Panc1 (cell line): Measurements from ENCODE around the gene RIBC1. TPM values are rescaled to one million over a fixed set of nuclear protein-coding genes. Genes with fewer than 3 reads are reported as not detected.

ENCODE experiments used
- ATAC-seq: fragments of 200-7000 bp; cut with Tn5 transposase; 2 replicates; pipeline ENCODE4 v1.9.1; 2020; ENCODE audit warnings: mild to moderate bottlenecking, moderate library complexity
- BruUV-seq: library from RNA; stranded (reverse); fragments of 400-500 nt; replicated peaks from 2 replicates; lab custom pipeline; 2021; lab: Mats Ljungman, UMichigan
- CTCF ChIA-PET: fragments of 300-600 bp; sonication (Branson Sonifier 250); formaldehyde crosslinking; loops from one replicate; lab custom pipeline; 2022; ENCODE audit warnings: antibody characterized with exemption; lab: Charles Lee
- POLR2A ChIA-PET: fragments of 300-600 bp; sonication (Branson Sonifier 250); formaldehyde crosslinking; loops from one replicate; lab custom pipeline; 2022; ENCODE audit warnings: antibody characterized with exemption; lab: Charles Lee
- DNase-seq: peaks from one replicate; pipeline ENCODE4 v3.0.0-alpha.2; 2010; ENCODE audit warnings: low read depth, low spot score
- H3K27ac ChIP-seq: 2 replicates; pipeline ENCODE4 v1.5.1; 2011; ENCODE audit warnings: mild to moderate bottlenecking, low read length, inconsistent platforms
- H3K27me3 ChIP-seq: fragments of 200-500 bp; sonication (Bioruptor generic); 2 replicates; pipeline ENCODE4 v1.6.0; 2014; ENCODE audit warnings: low read length, inconsistent platforms; ENCODE audit not compliant: control insufficient read depth, insufficient read depth
- H3K36me3 ChIP-seq: fragments of 200-500 bp; sonication (Bioruptor generic); 2 replicates; pipeline ENCODE4 v1.5.1; 2014; ENCODE audit warnings: inconsistent platforms, mild to moderate bottlenecking, low read length, moderate library complexity; ENCODE audit not compliant: control insufficient read depth, insufficient read depth
- H3K4me1 ChIP-seq: 2 replicates; pipeline ENCODE4 v1.5.1; 2011; ENCODE audit warnings: inconsistent platforms, mild to moderate bottlenecking, low read length, moderate library complexity; ENCODE audit not compliant: control insufficient read depth, insufficient read depth
- H3K4me3 ChIP-seq, 2 experiments: 2 replicates each; pipeline ENCODE4 v1.5.1; 2011 to 2012; ENCODE audit warnings: low read depth in 2 of 2, low read length in 2 of 2, mild to moderate bottlenecking in 2 of 2, inconsistent platforms in 1 of 2, moderate library complexity in 1 of 2
- H3K9me3 ChIP-seq: fragments of 200-500 bp; sonication (Bioruptor generic); 2 replicates; pipeline ENCODE4 v1.5.1; 2014; ENCODE audit warnings: low read depth, mild to moderate bottlenecking, inconsistent platforms, low read length, moderate library complexity; ENCODE audit not compliant: control insufficient read depth, insufficient read depth
- POLR2AphosphoS5 ChIP-seq: IDR thresholded peaks from 2 replicates; pipeline ENCODE4 v1.6.1; 2012; ENCODE audit warnings: mild to moderate bottlenecking, low read depth, low read length, moderate library complexity
- SIN3A ChIP-seq: IDR thresholded peaks from 2 replicates; pipeline ENCODE4 v1.6.1; 2012; ENCODE audit warnings: low read depth, mild to moderate bottlenecking, low read length, moderate library complexity, borderline replicate concordance; ENCODE audit not compliant: insufficient read depth
- TCF7L2 ChIP-seq: IDR thresholded peaks from 2 replicates; pipeline ENCODE4 v1.6.1; 2011; ENCODE audit warnings: mild to moderate bottlenecking, low read depth, low read length, inconsistent platforms
- in situ Hi-C: cut with HindIII; loops from 2 replicates; pipeline ENCODE4 v1.10.0; 2016; ENCODE audit warnings: low sequenced_read_pairs, low pct_unique_long_range_greater_than_20kb
- intact Hi-C: fragments of 100-400 bp; cut with micrococcal nuclease; formaldehyde crosslinking; loops from one replicate; pipeline ENCODE4 v1.10.0; 2022; ENCODE audit not compliant: unreplicated experiment
- total RNA-seq: library from RNA; stranded (reverse); gene quantifications from one replicate; pipeline ENCODE4 v1.2.1, GENCODE V29; 2021; ENCODE audit not compliant: unreplicated experiment
- TF ChIP-seq, protein P1 (sequence below): fragments of 450-650 bp; IDR thresholded peaks from 2 replicates; pipeline ENCODE4 v1.5.1; 2017; ENCODE audit warnings: mild to moderate bottlenecking
- TF ChIP-seq, protein P2 (sequence below), 2 experiments: IDR thresholded peaks; 2 replicates each; pipeline ENCODE4 v1.6.1; 2011 to 2012; ENCODE audit warnings: low read depth in 2 of 2, control low read depth in 1 of 2, low read length in 1 of 2, mild to moderate bottlenecking in 1 of 2, moderate library complexity in 1 of 2; ENCODE audit not compliant: insufficient read depth in 1 of 2

RIBC1 gene
- total RNA-seq, 1 experiment from 2014 or later = 1.1 TPM

- TF ChIP-seq, protein P1, sequence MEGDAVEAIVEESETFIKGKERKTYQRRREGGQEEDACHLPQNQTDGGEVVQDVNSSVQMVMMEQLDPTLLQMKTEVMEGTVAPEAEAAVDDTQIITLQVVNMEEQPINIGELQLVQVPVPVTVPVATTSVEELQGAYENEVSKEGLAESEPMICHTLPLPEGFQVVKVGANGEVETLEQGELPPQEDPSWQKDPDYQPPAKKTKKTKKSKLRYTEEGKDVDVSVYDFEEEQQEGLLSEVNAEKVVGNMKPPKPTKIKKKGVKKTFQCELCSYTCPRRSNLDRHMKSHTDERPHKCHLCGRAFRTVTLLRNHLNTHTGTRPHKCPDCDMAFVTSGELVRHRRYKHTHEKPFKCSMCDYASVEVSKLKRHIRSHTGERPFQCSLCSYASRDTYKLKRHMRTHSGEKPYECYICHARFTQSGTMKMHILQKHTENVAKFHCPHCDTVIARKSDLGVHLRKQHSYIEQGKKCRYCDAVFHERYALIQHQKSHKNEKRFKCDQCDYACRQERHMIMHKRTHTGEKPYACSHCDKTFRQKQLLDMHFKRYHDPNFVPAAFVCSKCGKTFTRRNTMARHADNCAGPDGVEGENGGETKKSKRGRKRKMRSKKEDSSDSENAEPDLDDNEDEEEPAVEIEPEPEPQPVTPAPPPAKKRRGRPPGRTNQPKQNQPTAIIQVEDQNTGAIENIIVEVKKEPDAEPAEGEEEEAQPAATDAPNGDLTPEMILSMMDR = no peak
- TF ChIP-seq POLR2AphosphoS5 (no peak), TCF7L2 (no peak), SIN3A (no peak)
- TF ChIP-seq, protein P2, sequence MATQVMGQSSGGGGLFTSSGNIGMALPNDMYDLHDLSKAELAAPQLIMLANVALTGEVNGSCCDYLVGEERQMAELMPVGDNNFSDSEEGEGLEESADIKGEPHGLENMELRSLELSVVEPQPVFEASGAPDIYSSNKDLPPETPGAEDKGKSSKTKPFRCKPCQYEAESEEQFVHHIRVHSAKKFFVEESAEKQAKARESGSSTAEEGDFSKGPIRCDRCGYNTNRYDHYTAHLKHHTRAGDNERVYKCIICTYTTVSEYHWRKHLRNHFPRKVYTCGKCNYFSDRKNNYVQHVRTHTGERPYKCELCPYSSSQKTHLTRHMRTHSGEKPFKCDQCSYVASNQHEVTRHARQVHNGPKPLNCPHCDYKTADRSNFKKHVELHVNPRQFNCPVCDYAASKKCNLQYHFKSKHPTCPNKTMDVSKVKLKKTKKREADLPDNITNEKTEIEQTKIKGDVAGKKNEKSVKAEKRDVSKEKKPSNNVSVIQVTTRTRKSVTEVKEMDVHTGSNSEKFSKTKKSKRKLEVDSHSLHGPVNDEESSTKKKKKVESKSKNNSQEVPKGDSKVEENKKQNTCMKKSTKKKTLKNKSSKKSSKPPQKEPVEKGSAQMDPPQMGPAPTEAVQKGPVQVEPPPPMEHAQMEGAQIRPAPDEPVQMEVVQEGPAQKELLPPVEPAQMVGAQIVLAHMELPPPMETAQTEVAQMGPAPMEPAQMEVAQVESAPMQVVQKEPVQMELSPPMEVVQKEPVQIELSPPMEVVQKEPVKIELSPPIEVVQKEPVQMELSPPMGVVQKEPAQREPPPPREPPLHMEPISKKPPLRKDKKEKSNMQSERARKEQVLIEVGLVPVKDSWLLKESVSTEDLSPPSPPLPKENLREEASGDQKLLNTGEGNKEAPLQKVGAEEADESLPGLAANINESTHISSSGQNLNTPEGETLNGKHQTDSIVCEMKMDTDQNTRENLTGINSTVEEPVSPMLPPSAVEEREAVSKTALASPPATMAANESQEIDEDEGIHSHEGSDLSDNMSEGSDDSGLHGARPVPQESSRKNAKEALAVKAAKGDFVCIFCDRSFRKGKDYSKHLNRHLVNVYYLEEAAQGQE (IDR thresholded peaks at IDR 0.05; ENCODE audit: insufficient read depth in 1 of 2, low read depth in 2 of 2, low read length in 1 of 2) = no peak
- intact Hi-C loops = no loop called here
- no peak overlapping the region for H3K27ac ChIP-seq
- H3K4me1 ChIP-seq = no peaks in the 10 kb centered on the region
- DNase-seq (no peak), ATAC-seq (no peak)
- CTCF ChIA-PET = no interaction called here
- no peaks in the 10 kb centered on the region for H3K27me3 ChIP-seq
- no TSS peak for BruUV-seq
- POLR2A ChIA-PET = no interaction called here
- no peak overlapping the region for H3K4me3 ChIP-seq
- in situ Hi-C loops = no loop called here
- H3K36me3 ChIP-seq = no peaks in the 10 kb centered on the region
- H3K9me3 ChIP-seq = no peaks in the 10 kb centered on the region
These were observed 52.0 kb downstream of the RIBC1 start for GRCh38 chrX:53474707-53475106.

DNA sequence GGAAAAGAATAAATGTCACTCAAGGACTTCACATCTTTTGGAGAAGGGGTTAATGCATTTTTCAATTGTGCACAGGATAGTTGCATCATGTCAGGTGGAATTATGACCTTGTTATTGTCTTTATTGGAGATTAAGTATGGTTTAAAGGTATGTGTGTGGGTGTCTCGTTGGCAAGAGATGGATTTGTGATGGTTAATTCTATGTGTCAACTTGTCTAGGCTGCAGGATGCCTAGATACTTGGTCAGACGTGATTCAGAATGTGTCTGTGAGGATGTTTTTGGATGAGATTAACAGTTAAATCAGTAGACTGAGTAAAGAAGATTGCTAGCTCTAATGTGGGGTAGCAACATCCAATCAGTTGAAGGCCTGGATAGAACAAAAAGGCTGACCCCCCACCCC is 53.7 kb downstream of the RIBC1 start:
- no TSS peak for BruUV-seq
- no peak for DNase-seq
- CTCF ChIA-PET = interaction anchor here (0.6 kb wide), 1 partner anchor 210 kb away, joined by 4 read pairs; no protein-coding TSS in a partner anchor
- in situ Hi-C loops = no loop called here
- Histone ChIP-seq H3K4me1 (no peaks in the 10 kb centered on the region), H3K27ac (no peak overlapping the region), H3K36me3 (no peaks in the 10 kb centered on the region), H3K27me3 (no peaks in the 10 kb centered on the region), H3K9me3 (no peaks in the 10 kb centered on the region), H3K4me3 (no peak overlapping the region)
- POLR2A ChIA-PET = no interaction called here
- intact Hi-C loops = no loop called here
- TF ChIP-seq SIN3A (no peak), POLR2AphosphoS5 (no peak), TCF7L2 (no peak)
- TF ChIP-seq, protein P1 = no peak
- TF ChIP-seq, protein P2 (IDR thresholded peaks at IDR 0.05; ENCODE audit: insufficient read depth in 1 of 2, low read depth in 2 of 2, low read length in 1 of 2) = no peak
- no peak for ATAC-seq
